H9 (cell line): ENCODE results near the gene PHTF2. TPM values are rescaled to one million over a fixed set of nuclear protein-coding genes. Genes with fewer than 3 reads are reported as not detected.

ENCODE experiments used
- DNase-seq: peaks from one replicate; pipeline ENCODE4 v3.0.0-alpha.2; 2017
- H2AFZ ChIP-seq: one replicate; pipeline ENCODE4 v1.6.1; 2013; ENCODE audit warnings: mild to moderate bottlenecking, low read length, control low read depth, moderate library complexity
- H2AK5ac ChIP-seq: 2 replicates; pipeline ENCODE4 v1.6.1; 2013; ENCODE audit warnings: low read length, control low read depth, mixed read lengths; ENCODE audit not compliant: insufficient read length
- H2BK120ac ChIP-seq: one replicate; pipeline ENCODE4 v1.6.1; 2013; ENCODE audit warnings: low read depth, mild to moderate bottlenecking, low read length, control low read depth, inconsistent platforms; ENCODE audit not compliant: poor library complexity, severe bottlenecking
- H2BK12ac ChIP-seq: 2 replicates; pipeline ENCODE4 v1.6.1; 2013; ENCODE audit warnings: low read length, control low read depth, mixed read lengths, low read depth; ENCODE audit not compliant: insufficient read length
- H2BK15ac ChIP-seq: 2 replicates; pipeline ENCODE4 v1.6.1; 2013; ENCODE audit warnings: low read depth, low read length, control low read depth
- H2BK20ac ChIP-seq: one replicate; pipeline ENCODE4 v1.6.1; 2013; ENCODE audit warnings: low read depth, mild to moderate bottlenecking, low read length, control low read depth, inconsistent platforms; ENCODE audit not compliant: poor library complexity, severe bottlenecking
- H2BK5ac ChIP-seq: 2 replicates; pipeline ENCODE4 v1.6.1; 2013; ENCODE audit warnings: low read length, control low read depth, mixed read lengths; ENCODE audit not compliant: insufficient read length
- H3K14ac ChIP-seq: 2 replicates; pipeline ENCODE4 v1.6.1; 2013; ENCODE audit warnings: low read length, control low read depth; ENCODE audit not compliant: insufficient read depth
- H3K18ac ChIP-seq: 2 replicates; pipeline ENCODE4 v1.6.1; 2013; ENCODE audit warnings: low read depth, mild to moderate bottlenecking, mixed read lengths, low read length, control low read depth; ENCODE audit not compliant: insufficient read length
- H3K23ac ChIP-seq: 2 replicates; pipeline ENCODE4 v1.6.1; 2013; ENCODE audit warnings: low read length, control low read depth, mixed read lengths, low read depth; ENCODE audit not compliant: insufficient read length
- H3K23me2 ChIP-seq: 2 replicates; pipeline ENCODE4 v1.6.1; 2013; ENCODE audit warnings: low read depth, mild to moderate bottlenecking, mixed read lengths, low read length, control low read depth; ENCODE audit not compliant: insufficient read length, poor library complexity, severe bottlenecking
- H3K27ac ChIP-seq: 2 replicates; pipeline ENCODE4 v1.5.1; 2013; ENCODE audit warnings: low read length, control low read depth, mixed read lengths, low read depth; ENCODE audit not compliant: insufficient read length
- H3K27me3 ChIP-seq: 2 replicates; pipeline ENCODE4 v1.6.1; 2013; ENCODE audit warnings: low read length, control low read depth, inconsistent platforms; ENCODE audit not compliant: insufficient read depth
- H3K4ac ChIP-seq: 2 replicates; pipeline ENCODE4 v1.6.1; 2013; ENCODE audit warnings: low read depth, mild to moderate bottlenecking, control low read depth, inconsistent platforms, low read length, moderate library complexity
- H3K4me1 ChIP-seq: 2 replicates; pipeline ENCODE4 v1.6.1; 2013; ENCODE audit warnings: low read length, control low read depth, inconsistent platforms; ENCODE audit not compliant: insufficient read depth
- H3K4me2 ChIP-seq: 2 replicates; pipeline ENCODE4 v1.6.1; 2013; ENCODE audit warnings: low read length, control low read depth, mixed read lengths; ENCODE audit not compliant: insufficient read length, insufficient read depth
- H3K56ac ChIP-seq: 2 replicates; pipeline ENCODE4 v1.6.1; 2013; ENCODE audit warnings: low read depth, mild to moderate bottlenecking, mixed read lengths, low read length, control low read depth; ENCODE audit not compliant: insufficient read length
- H3K79me1 ChIP-seq: 2 replicates; pipeline ENCODE4 v1.6.1; 2013; ENCODE audit warnings: low read depth, mild to moderate bottlenecking, moderate library complexity, low read length, control low read depth, inconsistent platforms; ENCODE audit not compliant: insufficient read depth, poor library complexity, severe bottlenecking
- H3K79me2 ChIP-seq: 2 replicates; pipeline ENCODE4 v1.6.1; 2013; ENCODE audit warnings: low read length, control low read depth, inconsistent platforms; ENCODE audit not compliant: insufficient read depth
- H3K9ac ChIP-seq: 2 replicates; pipeline ENCODE4 v1.6.1; 2013; ENCODE audit warnings: low read length, control low read depth, mixed read lengths; ENCODE audit not compliant: insufficient read length; ENCODE audit errors: extremely low read depth
- H3K9me3 ChIP-seq: one replicate; pipeline ENCODE4 v1.6.1; 2013; ENCODE audit warnings: low read depth, low read length, inconsistent platforms; ENCODE audit not compliant: control insufficient read depth
- H3T11ph ChIP-seq: one replicate; pipeline ENCODE4 v1.6.1; 2013; ENCODE audit warnings: mild to moderate bottlenecking, low read length, control low read depth, inconsistent platforms
- H4K20me1 ChIP-seq: one replicate; pipeline ENCODE4 v1.6.1; 2013; ENCODE audit not compliant: control insufficient read depth, insufficient read length, insufficient read depth
- H4K5ac ChIP-seq: 2 replicates; pipeline ENCODE4 v1.6.1; 2013; ENCODE audit warnings: low read depth, mild to moderate bottlenecking, mixed read lengths, low read length, control low read depth; ENCODE audit not compliant: insufficient read length
- H4K8ac ChIP-seq: replicated peaks from 2 replicates; pipeline ENCODE4 v1.6.1; 2013; ENCODE audit warnings: low read length, control low read depth, mixed read lengths, low read depth; ENCODE audit not compliant: insufficient read length
- H4K91ac ChIP-seq: 2 replicates; pipeline ENCODE4 v1.6.1; 2013; ENCODE audit warnings: low read depth, mild to moderate bottlenecking, moderate library complexity, mixed read lengths, low read length, control low read depth; ENCODE audit not compliant: insufficient read length
- H3K27ac Mint-ChIP-seq, 3 experiments: 2 replicates in 2 of 3; 3 replicates in 1 of 3; pipeline ENCODE4 v1.8.0; 2020 to 2021; ENCODE audit warnings: mixed read lengths in 3 of 3, mild to moderate bottlenecking in 1 of 3, moderate library complexity in 1 of 3
- H3K27me3 Mint-ChIP-seq: 2 replicates; pipeline ENCODE4 v1.8.0; 2021; ENCODE audit warnings: low read depth, mild to moderate bottlenecking, moderate library complexity, mixed read lengths
- H3K36me3 Mint-ChIP-seq, 3 experiments: 2 replicates in 2 of 3; 3 replicates in 1 of 3; pipeline ENCODE4 v1.8.0; 2020 to 2021; ENCODE audit warnings: low read depth in 3 of 3, mixed read lengths in 3 of 3; ENCODE audit not compliant: insufficient read depth in 1 of 3
- H3K4me1 Mint-ChIP-seq, 2 experiments: 2 replicates each; pipeline ENCODE4 v1.8.0; 2020; ENCODE audit warnings: mixed read lengths in 2 of 2
- H3K4me3 Mint-ChIP-seq, 2 experiments: 2 replicates in 1 of 2; 3 replicates in 1 of 2; pipeline ENCODE4 v1.8.0; 2020 to 2021; ENCODE audit warnings: mild to moderate bottlenecking in 2 of 2, mixed read lengths in 2 of 2, moderate library complexity in 1 of 2
- H3K9me3 Mint-ChIP-seq, 2 experiments: 2 replicates in 1 of 2; 3 replicates in 1 of 2; pipeline ENCODE4 v1.8.0; 2020; ENCODE audit warnings: mild to moderate bottlenecking in 2 of 2, mixed read lengths in 2 of 2, moderate library complexity in 1 of 2
- CTCF ChIP-seq: fragments of 200-600 bp; sonication (generic); conservative IDR thresholded peaks from 3 replicates; pipeline ENCODE4 v1.8.0; 2021; ENCODE audit warnings: antibody characterized with exemption, mild to moderate bottlenecking
- WGBS: extraction: QIAGEN DNeasy Blood & Tissue Kit; methylation state at CpG from one replicate; pipeline ENCODE4 v1.1.7; 2013; ENCODE audit warnings: missing lambda C conversion rate, low lambda C conversion rate, mixed read lengths; ENCODE audit not compliant: insufficient read length; ENCODE audit errors: extremely low coverage; 5-methylcytosine and 5-hydroxymethylcytosine counted together
- total RNA-seq: library from RNA; stranded (reverse); gene quantifications from 2 replicates; pipeline ENCODE4 v1.2.1, GENCODE V29; 2021

Gene PHTF2
- total RNA-seq, 1 experiment from 2014 or later = 16.2 TPM

DNA sequence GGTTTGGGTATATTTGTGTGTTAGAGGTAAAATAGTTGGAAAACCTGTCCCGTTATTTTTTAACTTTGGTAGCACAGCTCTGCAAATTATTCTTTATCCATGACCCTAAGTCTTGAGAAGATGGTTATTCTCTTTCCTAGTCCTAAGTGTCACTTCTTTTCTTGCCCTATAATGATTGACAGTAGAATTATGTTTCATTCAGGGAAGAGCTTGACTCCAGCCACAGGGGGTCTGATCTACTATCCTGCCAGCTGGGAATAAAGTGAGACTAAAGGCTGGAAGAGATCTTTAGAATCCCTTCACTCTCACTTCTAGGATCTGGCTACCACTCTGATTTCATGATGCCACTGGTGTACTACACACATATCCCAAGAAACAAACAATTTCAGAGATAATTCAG is 90.4 kb downstream of the PHTF2 start:
- Histone ChIP-seq H2BK12ac (no peak overlapping the region), H3K27ac (no peak overlapping the region), H3K27me3 (no peaks in the 10 kb centered on the region), H4K8ac (no peak overlapping the region), H3K79me2 (no peaks in the 10 kb centered on the region), H3K9ac (no peak overlapping the region), H3K4me2 (no peak overlapping the region), H3K4me1 (no peaks in the 10 kb centered on the region), H2BK5ac (no peak overlapping the region), H3K56ac (no peak overlapping the region), H2BK120ac (no peak overlapping the region), H3K18ac (no peak overlapping the region), H2BK20ac (no peak overlapping the region), H4K5ac (no peak overlapping the region), H3K23me2 (no peaks in the 10 kb centered on the region), H4K20me1 (no peaks in the 10 kb centered on the region), H3T11ph (no peak overlapping the region), H2AFZ (no peak overlapping the region), H3K23ac (no peak overlapping the region), H3K9me3 (no peaks in the 10 kb centered on the region), H3K14ac (no peak overlapping the region), H3K4ac (no peak overlapping the region), H2BK15ac (no peak overlapping the region), H4K91ac (no peak overlapping the region), H3K79me1 (no peaks in the 10 kb centered on the region), H2AK5ac (no peak overlapping the region)
- no peak for DNase-seq
- H3K4me3 Mint-ChIP-seq = no peak overlapping the region
- no peak for TF ChIP-seq CTCF
- H3K4me1 Mint-ChIP-seq = peaks cover 0 to 4% of the 10 kb centered on the region in 2 experiments; a peak in 2 of 4 replicates
- H3K27ac Mint-ChIP-seq = no peak overlapping the region
- no peaks in the 10 kb centered on the region for H3K36me3 Mint-ChIP-seq
- H3K27me3 Mint-ChIP-seq = no peaks in the 10 kb centered on the region
- H3K9me3 Mint-ChIP-seq = no peaks in the 10 kb centered on the region; a peak in 1 of 5 replicates
- 100% methylated on average over 1 of the region's 1 CpG for WGBS
